ENCODE results near the gene CCNF. TPM values are rescaled to one million over a fixed set of nuclear protein-coding genes. Genes with fewer than 3 reads are reported as not detected.
"Not testable (repeated sequence)": the region's sequence is repeated elsewhere in the genome, so short reads cannot be mapped to it uniquely, and the experiment has no call there.

The CCNF gene
- total RNA-seq, 1 experiment from 2014 or later, result 64.7 TPM

GRCh38 chr16:2471016-2471652 lies 41.9 kb downstream of the CCNF start, which contains the start of gene NTN3:
TSS of gene NTN3 (plus strand) at chr16:2471297. CDS start at chr16:2471702, 405 bp downstream.
- no peak for DNase-seq (ENCODE audit: low read depth)

DNA sequence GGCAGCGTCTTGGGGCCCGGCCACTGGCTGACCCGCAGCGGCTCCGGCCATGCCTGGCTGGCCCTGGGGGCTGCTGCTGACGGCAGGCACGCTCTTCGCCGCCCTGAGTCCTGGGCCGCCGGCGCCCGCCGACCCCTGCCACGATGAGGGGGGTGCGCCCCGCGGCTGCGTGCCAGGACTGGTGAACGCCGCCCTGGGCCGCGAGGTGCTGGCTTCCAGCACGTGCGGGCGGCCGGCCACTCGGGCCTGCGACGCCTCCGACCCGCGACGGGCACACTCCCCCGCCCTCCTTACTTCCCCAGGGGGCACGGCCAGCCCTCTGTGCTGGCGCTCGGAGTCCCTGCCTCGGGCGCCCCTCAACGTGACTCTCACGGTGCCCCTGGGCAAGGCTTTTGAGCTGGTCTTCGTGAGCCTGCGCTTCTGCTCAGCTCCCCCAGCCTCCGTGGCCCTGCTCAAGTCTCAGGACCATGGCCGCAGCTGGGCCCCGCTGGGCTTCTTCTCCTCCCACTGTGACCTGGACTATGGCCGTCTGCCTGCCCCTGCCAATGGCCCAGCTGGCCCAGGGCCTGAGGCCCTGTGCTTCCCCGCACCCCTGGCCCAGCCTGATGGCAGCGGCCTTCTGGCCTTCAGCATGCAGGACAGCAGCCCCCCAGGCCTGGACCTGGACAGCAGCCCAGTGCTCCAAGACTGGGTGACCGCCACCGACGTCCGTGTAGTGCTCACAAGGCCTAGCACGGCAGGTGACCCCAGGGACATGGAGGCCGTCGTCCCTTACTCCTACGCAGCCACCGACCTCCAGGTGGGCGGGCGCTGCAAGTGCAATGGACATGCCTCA lies 42.6 kb downstream of the CCNF start:
- no peak for DNase-seq (ENCODE audit: low read depth)

- no peak for DNase-seq (ENCODE audit: low read depth)
Observed at GRCh38 chr16:2472488-2472864, 43.2 kb downstream of the CCNF start.

DNA sequence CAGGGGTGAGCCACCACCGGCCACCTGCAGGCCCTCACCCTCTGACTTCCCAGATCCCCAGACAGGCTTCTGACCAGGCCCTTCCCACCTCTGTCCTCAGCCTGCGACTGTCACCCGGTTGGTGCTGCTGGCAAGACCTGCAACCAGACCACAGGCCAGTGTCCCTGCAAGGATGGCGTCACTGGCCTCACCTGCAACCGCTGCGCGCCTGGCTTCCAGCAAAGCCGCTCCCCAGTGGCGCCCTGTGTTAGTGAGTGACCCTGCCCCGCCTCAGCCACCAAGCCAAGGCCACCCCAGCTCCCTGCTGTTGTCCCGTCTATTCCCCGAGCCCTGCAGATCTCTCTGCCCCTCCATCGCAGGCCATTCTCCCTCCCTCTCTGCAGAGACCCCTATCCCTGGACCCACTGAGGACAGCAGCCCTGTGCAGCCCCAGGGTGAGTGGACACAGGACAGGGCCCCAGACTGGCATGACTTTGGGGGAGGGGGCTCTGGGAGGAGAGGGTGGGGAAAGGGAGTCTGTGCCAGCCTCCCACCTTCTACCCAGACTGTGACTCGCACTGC lies 43.7 kb downstream of the CCNF start:
- DNase-seq (ENCODE audit: low read depth), result no peak

GRCh38 chr16:2473446-2473926 lies 44.2 kb downstream of the CCNF start:
- no peak for DNase-seq (ENCODE audit: low read depth)

GRCh38 chr16:2473999-2474876 lies 45.0 kb downstream of the CCNF start:
- DNase-seq (ENCODE audit: low read depth), result no peak

DNA sequence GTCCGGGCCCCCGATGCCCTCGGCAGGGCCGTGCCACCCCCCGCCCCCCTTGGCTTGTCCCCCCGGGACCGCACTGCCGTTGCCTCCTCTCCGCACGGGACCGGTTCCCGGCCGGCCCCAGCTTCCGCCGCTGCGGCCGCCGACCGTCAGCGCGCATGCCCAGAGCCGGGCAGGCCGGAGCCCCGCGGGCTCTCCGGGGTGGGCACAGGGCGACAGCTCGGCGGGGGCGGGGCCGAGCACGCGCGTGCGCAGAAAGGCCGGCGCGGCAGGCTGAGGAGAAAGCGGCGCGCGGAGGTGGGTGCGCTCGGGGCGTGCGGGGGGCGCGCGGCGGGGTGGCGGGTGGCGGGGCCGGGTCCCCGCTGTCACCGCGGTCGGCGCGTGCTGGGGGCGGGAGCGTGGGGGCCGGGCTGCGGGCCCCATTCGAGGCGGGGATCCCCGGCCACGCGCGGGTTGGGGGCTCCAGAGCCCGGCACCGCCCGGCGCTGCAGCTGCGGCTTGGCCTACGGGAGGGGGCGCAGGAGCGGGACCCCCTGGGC lies 45.7 kb downstream of the CCNF start, which contains the start of gene TBC1D24:
Gene TBC1D24, plus strand, starts transcription at position 251 of the 536 bp plus-strand sequence. CDS start 21,022 bp downstream, outside the sequence.
- DNase-seq (ENCODE audit: low read depth), result peak; percentile 75

GRCh38 chr16:2475413-2476344 lies 46.4 kb downstream of the CCNF start:
- no peak for DNase-seq (ENCODE audit: low read depth)

GRCh38 chr16:2476345-2476720 lies 47.1 kb downstream of the CCNF start:
- DNase-seq (ENCODE audit: low read depth), result no peak

DNA sequence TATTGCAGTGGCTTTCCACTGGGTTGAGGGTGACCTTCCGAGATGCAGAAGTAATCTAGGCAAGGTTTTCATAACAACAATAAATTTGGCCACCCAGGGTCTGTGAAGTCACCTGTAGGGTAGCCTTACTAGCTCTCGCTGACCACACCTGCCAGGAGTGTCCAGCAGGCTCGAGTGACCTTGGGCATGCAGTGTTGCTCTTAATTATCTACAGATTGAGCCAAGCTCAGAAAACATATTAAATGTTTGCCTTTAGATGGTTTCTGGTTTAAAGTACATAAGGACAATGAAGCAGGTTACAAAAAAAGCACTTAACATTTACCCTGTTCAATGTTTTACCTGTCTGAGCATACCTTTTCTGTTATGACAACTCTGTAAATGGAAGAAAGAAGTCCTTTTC lies 47.5 kb downstream of the CCNF start:
- no peak for DNase-seq (ENCODE audit: low read depth)

GRCh38 chr16:2477327-2477726 lies 48.1 kb downstream of the CCNF start:
- DNase-seq (ENCODE audit: low read depth), result no peak

- DNase-seq (ENCODE audit: low read depth), result no peak
Observed at GRCh38 chr16:2478279-2478678, 49.0 kb downstream of the CCNF start.

DNA sequence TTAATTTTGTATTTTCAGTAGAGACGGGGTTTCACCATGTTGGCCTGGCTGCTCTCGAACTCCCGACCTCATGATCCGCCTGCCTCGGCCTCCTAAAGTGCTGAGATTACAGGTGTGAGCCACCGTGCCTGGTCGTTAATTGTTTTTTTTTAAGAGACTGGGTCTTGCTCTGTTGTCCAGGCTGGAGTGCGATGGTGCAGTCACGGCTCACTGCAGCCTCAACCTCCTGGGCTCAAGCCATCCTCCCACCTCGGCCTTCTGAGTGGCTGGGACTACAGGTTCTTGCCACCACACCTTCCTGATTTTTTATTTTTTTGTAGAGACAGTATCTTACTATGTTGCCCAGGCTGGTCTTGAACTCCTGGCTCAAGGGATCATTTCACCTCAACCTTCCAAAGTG lies 50.7 kb downstream of the CCNF start:
- DNase-seq (ENCODE audit: low read depth), result not testable (repeated sequence)

GRCh38 chr16:2480948-2481347 lies 51.7 kb downstream of the CCNF start:
- DNase-seq (ENCODE audit: low read depth), result no peak

GRCh38 chr16:2481676-2482075 lies 52.4 kb downstream of the CCNF start:
- DNase-seq (ENCODE audit: low read depth), result no peak

DNA sequence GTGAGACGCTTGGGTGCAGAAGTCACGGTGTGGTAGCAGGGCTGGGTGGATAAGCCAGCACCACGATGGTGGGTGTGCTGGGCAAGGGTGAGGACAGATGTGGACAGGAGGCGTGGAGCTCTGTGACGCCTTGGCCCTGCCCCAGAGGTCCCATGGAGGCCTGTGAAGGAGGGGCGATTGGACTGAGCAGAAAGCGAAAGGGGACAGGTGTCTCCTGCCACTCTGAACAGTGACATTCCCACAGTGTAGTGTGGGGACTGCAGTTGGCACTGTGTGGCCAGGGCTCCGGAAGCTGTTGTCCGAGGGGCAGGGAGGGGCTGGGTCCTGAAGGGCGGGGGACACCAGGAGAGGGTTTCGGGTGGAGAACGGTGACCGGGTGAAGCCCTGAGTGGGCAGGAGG lies 53.0 kb downstream of the CCNF start:
- no peak for DNase-seq (ENCODE audit: low read depth)

DNA sequence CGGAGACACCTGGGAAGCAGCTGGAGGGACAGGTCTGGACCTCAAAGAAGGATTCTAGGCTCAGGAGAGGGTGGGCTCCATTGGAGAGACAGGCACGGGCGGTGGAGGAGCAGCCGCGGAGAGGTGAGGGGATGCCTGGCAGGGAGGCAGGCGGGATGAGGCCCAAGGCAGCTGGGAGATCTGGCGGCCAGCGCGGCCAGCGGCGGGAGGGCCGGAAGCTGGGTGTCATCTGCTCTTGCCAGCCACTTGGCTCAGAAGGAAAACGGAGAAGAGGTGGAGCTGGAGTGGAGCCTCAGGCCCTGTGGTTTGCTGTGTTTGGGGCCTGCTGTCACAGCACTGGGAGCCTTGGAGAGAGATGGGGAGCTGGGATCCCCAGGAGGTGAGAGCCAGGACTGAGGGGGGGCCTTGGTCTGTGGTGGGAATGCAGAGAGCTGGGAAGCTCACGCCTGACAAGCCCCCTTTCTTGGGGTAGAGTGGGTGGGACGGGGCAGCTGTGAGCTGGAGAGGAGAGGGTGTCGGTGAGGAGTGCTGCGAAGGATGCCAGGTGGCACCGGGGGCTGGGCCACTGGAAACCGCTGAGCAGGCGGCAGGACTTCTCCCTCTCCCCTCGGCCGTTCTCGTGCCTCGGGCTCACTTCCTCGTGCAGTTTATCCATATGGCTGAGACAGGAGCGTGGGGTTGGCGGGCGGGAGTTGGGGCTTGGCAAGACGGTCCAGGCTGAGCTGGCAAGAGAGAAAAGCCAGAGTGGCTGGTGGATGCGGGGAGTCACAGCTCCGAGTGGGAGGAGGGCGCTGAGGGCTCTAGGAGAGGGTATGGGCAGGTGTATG lies 53.7 kb downstream of the CCNF start:
- DNase-seq (ENCODE audit: low read depth), result no peak

DNA sequence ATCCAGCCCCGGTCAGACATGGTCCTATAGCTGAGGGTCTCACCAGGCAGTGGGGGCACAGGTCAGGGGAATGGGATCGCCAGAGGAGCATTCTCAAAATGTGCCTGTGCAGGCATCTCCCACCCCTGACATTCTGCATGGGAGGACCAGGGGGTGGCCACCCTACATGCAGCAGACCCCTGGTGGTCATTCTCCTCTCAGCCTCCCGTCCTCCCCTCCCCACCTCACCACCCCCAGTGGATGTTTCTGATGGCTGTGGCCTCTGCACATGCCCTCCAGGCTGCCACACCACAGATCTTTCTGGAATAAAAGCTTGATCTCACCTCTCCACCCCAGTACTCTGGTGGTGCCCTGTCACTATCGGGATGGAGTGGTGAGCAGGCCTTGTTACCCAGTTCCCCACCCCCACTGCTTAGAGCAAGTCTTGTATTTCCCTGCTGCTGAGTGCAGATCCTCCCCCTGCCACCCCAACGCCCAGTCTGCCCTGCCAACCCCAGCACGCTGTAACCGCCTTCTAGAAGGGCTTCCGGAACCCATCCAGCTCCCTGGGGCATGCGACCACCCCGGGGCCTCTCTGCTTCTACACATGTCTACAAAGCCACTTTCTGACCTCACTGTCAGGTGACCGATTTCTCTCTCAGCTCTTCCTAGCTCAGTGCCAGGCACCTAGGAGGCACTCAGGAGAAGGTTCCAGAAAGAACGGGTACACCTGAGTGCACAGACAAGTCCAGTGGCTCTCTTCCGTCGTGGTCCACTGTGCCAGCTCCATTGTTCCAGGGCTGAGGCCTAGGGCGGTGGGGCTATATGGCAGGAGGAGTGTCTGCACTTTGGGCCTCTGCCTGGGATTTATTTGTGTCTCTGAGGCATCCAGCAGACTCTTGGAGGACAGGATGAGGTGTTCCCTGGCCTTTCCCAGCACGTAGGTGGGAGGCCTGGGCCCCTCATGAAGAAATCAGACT lies 55.0 kb downstream of the CCNF start:
- no peak for DNase-seq (ENCODE audit: low read depth)

Measured in HT1080 (cell line).